HepG2 (cell line): ENCODE measurements around the gene AP1G1. TPM values are rescaled to one million over a fixed set of nuclear protein-coding genes. Genes with fewer than 3 reads are reported as not detected.
A peak's percentile ranks its signal among the peaks of the same experiment; 100 is the strongest.

Experiments used
- AFF4 ChIP-seq: sonication (generic); formaldehyde crosslinking; IDR thresholded peaks from 2 replicates; pipeline ENCODE4 v1.4.0; 2020; ENCODE audit warnings: missing genetic modification reagents
- AHR ChIP-seq: IDR thresholded peaks from 2 replicates; pipeline ENCODE4 v1.6.1; 2018; ENCODE audit warnings: missing genetic modification reagents, missing compliant biosample characterization
- DPF2 ChIP-seq: sonication (generic); formaldehyde crosslinking; IDR thresholded peaks from 2 replicates; pipeline ENCODE4 v1.4.0; 2020; ENCODE audit warnings: mild to moderate bottlenecking, low read depth, missing genetic modification reagents, borderline replicate concordance
- ELK4 ChIP-seq: sonication (generic); formaldehyde crosslinking; IDR thresholded peaks from 2 replicates; pipeline ENCODE4 v1.9.0; 2021; ENCODE audit warnings: missing genetic modification reagents, borderline replicate concordance
- IKZF4 ChIP-seq: sonication (generic); formaldehyde crosslinking; IDR thresholded peaks from 2 replicates; pipeline ENCODE4 v1.5.1; 2020; ENCODE audit warnings: borderline replicate concordance, mild to moderate bottlenecking, low read depth, missing genetic modification reagents; ENCODE audit errors: not compliant biosample characterization
- KLF13 ChIP-seq: sonication (generic); formaldehyde crosslinking; IDR thresholded peaks from 2 replicates; pipeline ENCODE4 v1.4.0; 2020; ENCODE audit warnings: mild to moderate bottlenecking, missing genetic modification reagents
- MXI1 ChIP-seq: IDR thresholded peaks from 3 replicates; pipeline ENCODE4 v1.6.1; 2012; ENCODE audit warnings: low read depth, low read length, inconsistent platforms, borderline replicate concordance
- MYNN ChIP-seq: sonication (generic); formaldehyde crosslinking; IDR thresholded peaks from 2 replicates; pipeline ENCODE4 v1.4.0; 2020; ENCODE audit warnings: mild to moderate bottlenecking, low read depth, missing genetic modification reagents
- PATZ1 ChIP-seq: sonication (generic); formaldehyde crosslinking; IDR thresholded peaks from 2 replicates; pipeline ENCODE4 v1.4.0; 2020; ENCODE audit warnings: missing genetic modification reagents
- RAD21 ChIP-seq: fragments of 450-650 bp; formaldehyde crosslinking; IDR thresholded peaks from 2 replicates; pipeline ENCODE4 v1.5.0; 2020; ENCODE audit warnings: mild to moderate bottlenecking
- ZBTB10 ChIP-seq: sonication (generic); formaldehyde crosslinking; IDR thresholded peaks from 2 replicates; pipeline ENCODE4 v1.4.0; 2020; ENCODE audit warnings: missing genetic modification reagents, borderline replicate concordance
- ZNF292 ChIP-seq: sonication (generic); formaldehyde crosslinking; IDR thresholded peaks from 2 replicates; pipeline ENCODE4 v1.8.1; 2022; ENCODE audit warnings: mild to moderate bottlenecking, low read depth, missing genetic modification reagents, borderline replicate concordance
- ZNF597 ChIP-seq: sonication (generic); formaldehyde crosslinking; IDR thresholded peaks from 2 replicates; pipeline ENCODE4 v1.5.0; 2020; ENCODE audit warnings: missing genetic modification reagents
- ZNF691 ChIP-seq: sonication (generic); formaldehyde crosslinking; IDR thresholded peaks from 2 replicates; pipeline ENCODE4 v1.4.0; 2020; ENCODE audit warnings: missing genetic modification reagents, low read depth, mild to moderate bottlenecking, borderline replicate concordance
- ZSCAN30 ChIP-seq: sonication (generic); formaldehyde crosslinking; IDR thresholded peaks from 2 replicates; pipeline ENCODE4 v1.5.0; 2020; ENCODE audit warnings: mild to moderate bottlenecking, missing genetic modification reagents
- polyA plus RNA-seq, 8 experiments: library from polyadenylated mRNA; depleted of rRNA in 3 of 8; stranded (reverse) in 7 of 8; unstranded in 1 of 8; fragments of >200 nt; fragmentation: Illumina TruSeq in 4 of 8; extraction: Trizol in 4 of 8; gene quantifications; 2 replicates each; pipeline versions ENCODE4 v1.2.1 to v1.2.3, GENCODE V29; 2011 to 2016; ENCODE audit warnings: low read depth in 4 of 8, missing spikeins in 1 of 8, mixed read lengths in 1 of 8; ENCODE audit not compliant: insufficient read depth in 1 of 8
- total RNA-seq, 5 experiments: library from RNA; depleted of rRNA; stranded (reverse); fragments of >200 nt; fragmentation: Illumina TruSeq; extraction: Trizol; gene quantifications; 2 replicates each; pipeline ENCODE4 v1.2.3, GENCODE V29; 2016; ENCODE audit warnings: low read depth in 1 of 5

The AP1G1 gene
- total and polyA plus RNA-seq, 2 of the 13 experiments (the other 11 are each of a cell fraction or from before 2014, with no cell fraction given) = 62.2 to 66.2 TPM

- TF ChIP-seq IKZF4 (CRISPR knock-in tag) (no peak), AHR (CRISPR knock-in tag) (0 out of 2 replicates have a peak, but pooled peaks have one; percentile 35), RAD21 (CRISPR knock-in tag) (peak; percentile 54; the same call in 1 of the 2 replicates), ZBTB10 (CRISPR knock-in tag) (no peak), DPF2 (CRISPR knock-in tag) (no peak), ZSCAN30 (CRISPR knock-in tag) (peak; percentile 80; the same call in 1 of the 2 replicates), ZNF597 (CRISPR knock-in tag) (no peak), ZNF691 (CRISPR knock-in tag) (peak; percentile 85), ZNF292 (peak; percentile 80), ELK4 (CRISPR knock-in tag) (no peak), MYNN (CRISPR knock-in tag) (0 out of 2 replicates have a peak, but pooled peaks have one; percentile 27), KLF13 (CRISPR knock-in tag) (no peak), MXI1 (peak; percentile 41; the same call in 1 of the 3 replicates), PATZ1 (CRISPR knock-in tag) (peak; percentile 95), AFF4 (CRISPR knock-in tag) (peak; percentile 67; the same call in 1 of the 2 replicates)
These were observed at the start of gene AP1G1 (continued) for GRCh38 chr16:71808593-71809459.
